GM21825 (cell line): ENCODE data around the gene SLC12A1.
A peak's percentile ranks its signal among the peaks of the same experiment; 100 is the strongest.
"Not testable (repeated sequence)": the region's sequence is repeated elsewhere in the genome, so short reads cannot be mapped to it uniquely, and the experiment has no call there.

ENCODE experiments used
- ATAC-seq: cut with Tn5 transposase; IDR thresholded peaks from one replicate; pipeline ENCODE4 v1.9.1; 2021; ENCODE audit warnings: mild to moderate bottlenecking, moderate library complexity; ENCODE audit not compliant: unreplicated experiment

Gene SLC12A1

GRCh38 chr15:48304398-48304797 lies 98.3 kb downstream of the SLC12A1 start:
- ATAC-seq = no peak

- no peak for ATAC-seq
These were observed 100.5 kb downstream of the SLC12A1 start for GRCh38 chr15:48306639-48307038.

- ATAC-seq = no peak
These were observed 101.5 kb downstream of the SLC12A1 start for GRCh38 chr15:48307586-48307985.

- ATAC-seq = no peak
These were observed 103.6 kb downstream of the SLC12A1 start for GRCh38 chr15:48309740-48310139.

GRCh38 chr15:48313216-48313615 lies 107.1 kb downstream of the SLC12A1 start:
- ATAC-seq = no peak

GRCh38 chr15:48315041-48315440 lies 108.9 kb downstream of the SLC12A1 start:
- ATAC-seq = no peak

GRCh38 chr15:48317221-48317620 lies 111.1 kb downstream of the SLC12A1 start:
- ATAC-seq = no peak

- ATAC-seq = no peak
These were observed 112.0 kb downstream of the SLC12A1 start for GRCh38 chr15:48318131-48318530.

- no peak for ATAC-seq
These were observed 117.2 kb downstream of the SLC12A1 start for GRCh38 chr15:48323294-48323693.

- ATAC-seq = no peak
These were observed 118.8 kb downstream of the SLC12A1 start for GRCh38 chr15:48324949-48325348.

- no peak for ATAC-seq
These were observed 119.3 kb downstream of the SLC12A1 start for GRCh38 chr15:48325400-48325799.

GRCh38 chr15:48326180-48326579 lies 120.1 kb downstream of the SLC12A1 start:
- not testable (repeated sequence) for ATAC-seq

- ATAC-seq = no peak
These were observed 124.1 kb downstream of the SLC12A1 start for GRCh38 chr15:48330105-48330785.

- ATAC-seq = peak; percentile 86
These were observed 125.0 kb downstream of the SLC12A1 start, which contains the start of gene DUT for GRCh38 chr15:48330855-48331795. Gene DUT, plus strand, starts transcription at chr15:48331429. Its CDS starts 87 bp downstream, at chr15:48331516.

GRCh38 chr15:48331796-48332641 lies 125.9 kb downstream of the SLC12A1 start:
- peak; percentile 41 for ATAC-seq

GRCh38 chr15:48332642-48333034 lies 126.5 kb downstream of the SLC12A1 start:
- ATAC-seq = no peak

GRCh38 chr15:48333540-48333939 lies 127.4 kb downstream of the SLC12A1 start:
- ATAC-seq = no peak

- ATAC-seq = no peak
These were observed 128.2 kb downstream of the SLC12A1 start for GRCh38 chr15:48334260-48334659.

GRCh38 chr15:48336940-48337339 lies 130.8 kb downstream of the SLC12A1 start:
- ATAC-seq = no peak

GRCh38 chr15:48337607-48338006 lies 131.5 kb downstream of the SLC12A1 start:
- ATAC-seq = no peak

GRCh38 chr15:48340111-48340510 lies 134.0 kb downstream of the SLC12A1 start:
- no peak for ATAC-seq
